A673 (cell line): ENCODE measurements around the gene RTL1. TPM values are rescaled to one million over a fixed set of nuclear protein-coding genes. Genes with fewer than 3 reads are reported as not detected.

Experiments
- BruUV-seq: library from RNA; stranded (reverse); fragments of 400-500 nt; replicated peaks from 2 replicates; lab custom pipeline; 2021; lab: Mats Ljungman, UMichigan
- CTCF ChIA-PET: fragments of 300-600 bp; sonication (Branson Sonifier 250); formaldehyde crosslinking; loops from one replicate; lab custom pipeline; 2022; ENCODE audit warnings: antibody characterized with exemption; lab: Charles Lee
- POLR2A ChIA-PET: fragments of 300-600 bp; sonication (Branson Sonifier 250); formaldehyde crosslinking; loops from one replicate; lab custom pipeline; 2022; ENCODE audit warnings: antibody characterized with exemption; ENCODE audit not compliant: low non-redundant PET; lab: Charles Lee
- DNase-seq: peaks from one replicate; pipeline ENCODE4 v3.0.0-alpha.2; 2015; ENCODE audit warnings: low spot score
- H3K27ac ChIP-seq: fragments of 200-600 bp; sonication (generic); 2 replicates; pipeline ENCODE4 v1.5.1; 2016; ENCODE audit warnings: mixed run types, low read depth, mild to moderate bottlenecking, mixed read lengths, antibody characterized with exemption, low read length; ENCODE audit not compliant: poor library complexity, severe bottlenecking
- H3K27me3 ChIP-seq: fragments of 200-600 bp; sonication (generic); replicated peaks from 2 replicates; pipeline ENCODE4 v1.6.1; 2017; ENCODE audit warnings: mixed run types, low read depth, mild to moderate bottlenecking, mixed read lengths, antibody characterized with exemption, low read length; ENCODE audit not compliant: insufficient read depth, poor library complexity
- H3K36me3 ChIP-seq: fragments of 200-600 bp; sonication (generic); 2 replicates; pipeline ENCODE4 v1.6.1; 2016; ENCODE audit warnings: mixed run types, mild to moderate bottlenecking, mixed read lengths, antibody characterized with exemption, low read length; ENCODE audit not compliant: insufficient read depth, poor library complexity, severe bottlenecking
- H3K4me1 ChIP-seq: fragments of 200-600 bp; sonication (generic); 2 replicates; pipeline ENCODE4 v1.6.1; 2017; ENCODE audit warnings: mixed run types, mild to moderate bottlenecking, mixed read lengths, antibody characterized with exemption, low read length; ENCODE audit not compliant: insufficient read depth, poor library complexity, severe bottlenecking
- H3K4me3 ChIP-seq: fragments of 200-600 bp; sonication (generic); 2 replicates; pipeline ENCODE4 v1.5.1; 2016; ENCODE audit warnings: low read depth, mixed run types, mild to moderate bottlenecking, mixed read lengths, low read length; ENCODE audit not compliant: poor library complexity, severe bottlenecking
- H3K9me3 ChIP-seq: fragments of 200-600 bp; sonication (generic); 2 replicates; pipeline ENCODE4 v1.6.1; 2016; ENCODE audit warnings: mixed run types, low read depth, mild to moderate bottlenecking, mixed read lengths, antibody characterized with exemption, low read length; ENCODE audit not compliant: poor library complexity, severe bottlenecking
- CTCF ChIP-seq: fragments of 300-800, 200-600 bp; sonication (generic); conservative IDR thresholded peaks from 2 replicates; pipeline ENCODE4 v1.5.1; 2017; ENCODE audit warnings: low read depth, mild to moderate bottlenecking, antibody characterized with exemption, low read length, moderate library complexity, mixed read lengths
- EZH2 ChIP-seq: fragments of 200-600 bp; sonication (generic); IDR thresholded peaks from 2 replicates; pipeline ENCODE4 v1.6.1; 2017; ENCODE audit warnings: borderline replicate concordance, low read depth, mild to moderate bottlenecking, mixed read lengths, antibody characterized with exemption, low read length; ENCODE audit not compliant: poor library complexity, severe bottlenecking
- intact Hi-C: fragments of 100-400 bp; cut with micrococcal nuclease; formaldehyde crosslinking; loops from one replicate; pipeline ENCODE4 v1.10.0; 2022; ENCODE audit not compliant: unreplicated experiment
- total RNA-seq: library from RNA; stranded (reverse); gene quantifications from 2 replicates; pipeline ENCODE4 v1.2.3, GENCODE V29; 2021

The RTL1 gene
- total RNA-seq, 1 experiment from 2014 or later = 0.09 TPM

GRCh38 chr14:100842799-100843198 is 60.7 kb downstream of the RTL1 start:
- intact Hi-C loops = no loop called here
- no peaks in the 10 kb centered on the region for H3K27me3 ChIP-seq
- no peak overlapping the region for H3K4me3 ChIP-seq
- no peak for DNase-seq
- H3K27ac ChIP-seq = no peak overlapping the region
- BruUV-seq = no TSS peak
- no peaks in the 10 kb centered on the region for H3K9me3 ChIP-seq
- POLR2A ChIA-PET = no interaction called here
- TF ChIP-seq EZH2 = no peak
- CTCF ChIA-PET = no interaction called here
- peaks cover 5% of the 10 kb centered on the region for H3K4me1 ChIP-seq
- no peaks in the 10 kb centered on the region for H3K36me3 ChIP-seq

DNA sequence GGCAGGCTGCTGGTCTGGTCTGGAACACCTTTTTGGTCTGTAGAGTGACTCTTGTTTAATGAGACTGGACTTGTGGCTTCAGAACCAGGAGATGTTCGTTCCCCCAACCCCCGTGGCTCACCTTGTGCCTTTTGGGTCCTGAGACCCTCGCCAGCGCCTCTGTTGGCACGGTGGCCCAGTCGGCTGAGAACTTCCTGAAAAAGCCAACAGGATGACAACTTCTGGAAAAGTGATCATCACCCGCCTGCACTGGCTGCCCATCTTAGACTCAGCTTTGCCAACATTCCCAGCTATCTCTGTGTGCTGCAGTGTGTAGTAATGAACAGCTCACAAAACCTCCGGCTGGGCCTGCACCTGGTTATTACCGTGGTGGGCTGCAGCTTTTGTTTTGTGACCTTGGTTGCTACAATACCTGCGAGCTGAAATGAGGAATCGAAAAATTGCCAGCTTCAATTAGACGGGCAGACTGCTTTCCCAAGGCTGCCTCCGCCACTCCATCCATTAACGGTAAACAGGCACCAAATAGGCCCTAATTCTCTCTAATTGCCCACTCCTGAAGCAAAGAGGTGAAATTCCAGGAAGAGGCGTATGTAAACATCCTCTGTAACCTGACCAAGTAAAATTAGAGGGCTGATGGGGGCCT is 61.6 kb downstream of the RTL1 start:
- CTCF ChIA-PET = no interaction called here

GRCh38 chr14:100841066-100841760 is 62.3 kb downstream of the RTL1 start:
- ChIA-PET CTCF (no interaction called here), POLR2A (no interaction called here)
- TF ChIP-seq CTCF (no peak), EZH2 (no peak)
- Histone ChIP-seq H3K4me1 (peaks cover 5% of the 10 kb centered on the region), H3K9me3 (no peaks in the 10 kb centered on the region), H3K4me3 (no peak overlapping the region), H3K27ac (no peak overlapping the region), H3K27me3 (no peaks in the 10 kb centered on the region), H3K36me3 (no peaks in the 10 kb centered on the region)
- no peak for DNase-seq
- intact Hi-C loops = no loop called here
- BruUV-seq = no TSS peak

More for the DNA sequence above, 61.6 kb downstream of the RTL1 start:
- H3K9me3 ChIP-seq = no peaks in the 10 kb centered on the region
- no peak overlapping the region for H3K27ac ChIP-seq
- H3K27me3 ChIP-seq = no peaks in the 10 kb centered on the region
- H3K4me3 ChIP-seq = no peak overlapping the region
- POLR2A ChIA-PET = no interaction called here
- peaks cover 5% of the 10 kb centered on the region for H3K4me1 ChIP-seq
- intact Hi-C loops = no loop called here
- no TSS peak for BruUV-seq
- no peaks in the 10 kb centered on the region for H3K36me3 ChIP-seq
- no peak for DNase-seq
- TF ChIP-seq CTCF (no peak), EZH2 (no peak)
